ENCODE results near the gene TOPAZ1. TPM values are rescaled to one million over a fixed set of nuclear protein-coding genes. Genes with fewer than 3 reads are reported as not detected.

Gene TOPAZ1
- total RNA-seq, 1 experiment from 2014 or later, result not detected

DNA sequence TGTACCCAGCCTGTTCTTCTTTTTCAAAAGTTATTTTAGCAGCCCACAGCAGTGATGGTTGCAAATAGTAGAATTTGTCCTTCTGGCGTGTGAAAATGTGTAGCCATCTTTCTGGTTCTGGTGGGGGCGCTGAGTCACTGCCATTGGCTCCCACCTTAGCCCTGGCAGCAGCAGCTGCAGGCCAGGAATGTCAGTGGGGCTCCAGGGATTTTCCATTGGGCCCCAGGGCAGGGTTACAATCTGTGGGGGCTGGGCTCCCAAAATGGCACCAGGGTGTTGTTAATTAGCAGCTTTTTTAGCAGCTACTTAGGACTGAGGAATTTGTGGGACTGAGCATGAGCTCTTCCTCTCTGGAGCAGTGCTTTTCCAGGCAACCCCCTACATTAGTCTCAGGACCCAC, 38.9 kb downstream of the TOPAZ1 start:
- no peaks in the 10 kb centered on the region for H3K4me1 ChIP-seq (ENCODE audit: insufficient read depth, low read length)
- no CpG with 5 or more reads among the region's 2 CpGs for WGBS (ENCODE audit: extremely low coverage, insufficient read length, low lambda C conversion rate)
- no peak overlapping the region for H2AFZ ChIP-seq (ENCODE audit: low read length)
- no peak overlapping the region for H4K5ac ChIP-seq (ENCODE audit: insufficient read length, low read depth, low read length)
- no peak overlapping the region for H2BK20ac ChIP-seq (ENCODE audit: low read depth, low read length, poor library complexity, severe bottlenecking)
- Mint-ChIP-seq H3K27ac (no peak overlapping the region), H3K4me3 (no peak overlapping the region), H3K27me3 (ENCODE audit: low read depth) (no peaks in the 10 kb centered on the region), H3K36me3 (ENCODE audit: insufficient read depth in 1 of 3, low read depth in 3 of 3) (no peaks in the 10 kb centered on the region), H3K4me1 (0 out of 4 replicates have a peak, but pooled peaks cover 0 to 3% of the 10 kb centered on the region in 2 experiments), H3K9me3 (no peaks in the 10 kb centered on the region)
- H2BK15ac ChIP-seq (ENCODE audit: low read depth, low read length), result no peak overlapping the region
- no peak overlapping the region for H3K14ac ChIP-seq (ENCODE audit: insufficient read depth, low read length)
- H3K23me2 ChIP-seq (ENCODE audit: insufficient read length, low read depth, low read length, poor library complexity, severe bottlenecking), result no peaks in the 10 kb centered on the region
- no peaks in the 10 kb centered on the region for H3K9me3 ChIP-seq (ENCODE audit: control insufficient read depth, low read depth, low read length)
- H3K9ac ChIP-seq (ENCODE audit: extremely low read depth, insufficient read length, low read length), result no peak overlapping the region
- H3K4ac ChIP-seq (ENCODE audit: low read depth, low read length), result no peak overlapping the region
- TF ChIP-seq, protein P1, sequence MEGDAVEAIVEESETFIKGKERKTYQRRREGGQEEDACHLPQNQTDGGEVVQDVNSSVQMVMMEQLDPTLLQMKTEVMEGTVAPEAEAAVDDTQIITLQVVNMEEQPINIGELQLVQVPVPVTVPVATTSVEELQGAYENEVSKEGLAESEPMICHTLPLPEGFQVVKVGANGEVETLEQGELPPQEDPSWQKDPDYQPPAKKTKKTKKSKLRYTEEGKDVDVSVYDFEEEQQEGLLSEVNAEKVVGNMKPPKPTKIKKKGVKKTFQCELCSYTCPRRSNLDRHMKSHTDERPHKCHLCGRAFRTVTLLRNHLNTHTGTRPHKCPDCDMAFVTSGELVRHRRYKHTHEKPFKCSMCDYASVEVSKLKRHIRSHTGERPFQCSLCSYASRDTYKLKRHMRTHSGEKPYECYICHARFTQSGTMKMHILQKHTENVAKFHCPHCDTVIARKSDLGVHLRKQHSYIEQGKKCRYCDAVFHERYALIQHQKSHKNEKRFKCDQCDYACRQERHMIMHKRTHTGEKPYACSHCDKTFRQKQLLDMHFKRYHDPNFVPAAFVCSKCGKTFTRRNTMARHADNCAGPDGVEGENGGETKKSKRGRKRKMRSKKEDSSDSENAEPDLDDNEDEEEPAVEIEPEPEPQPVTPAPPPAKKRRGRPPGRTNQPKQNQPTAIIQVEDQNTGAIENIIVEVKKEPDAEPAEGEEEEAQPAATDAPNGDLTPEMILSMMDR (conservative IDR thresholded peaks at IDR 0.05), result no peak
- H3T11ph ChIP-seq (ENCODE audit: low read length), result no peak overlapping the region
- H4K20me1 ChIP-seq (ENCODE audit: control insufficient read depth, insufficient read depth, insufficient read length), result no peaks in the 10 kb centered on the region
- H2BK120ac ChIP-seq (ENCODE audit: low read depth, low read length, poor library complexity, severe bottlenecking), result no peak overlapping the region
- no peak overlapping the region for H4K91ac ChIP-seq (ENCODE audit: insufficient read length, low read depth, low read length)
- peak; percentile 39 for DNase-seq
- H3K79me1 ChIP-seq (ENCODE audit: insufficient read depth, low read depth, low read length, poor library complexity, severe bottlenecking), result no peaks in the 10 kb centered on the region
- no peak overlapping the region for H3K23ac ChIP-seq (ENCODE audit: insufficient read length, low read depth, low read length)
- H2BK12ac ChIP-seq (ENCODE audit: insufficient read length, low read depth, low read length), result no peak overlapping the region
- H2BK5ac ChIP-seq (ENCODE audit: insufficient read length, low read length), result no peak overlapping the region
- no peaks in the 10 kb centered on the region for H3K27me3 ChIP-seq (ENCODE audit: insufficient read depth, low read length)
- H2AK5ac ChIP-seq (ENCODE audit: insufficient read length, low read length), result no peak overlapping the region
- H3K18ac ChIP-seq (ENCODE audit: insufficient read length, low read depth, low read length), result no peak overlapping the region
- H3K56ac ChIP-seq (ENCODE audit: insufficient read length, low read depth, low read length), result no peak overlapping the region
- no peaks in the 10 kb centered on the region for H3K79me2 ChIP-seq (ENCODE audit: insufficient read depth, low read length)
- no peak overlapping the region for H4K8ac ChIP-seq (replicated peaks; ENCODE audit: insufficient read length, low read depth, low read length)
- H3K4me2 ChIP-seq (ENCODE audit: insufficient read depth, insufficient read length, low read length), result no peak overlapping the region
- no peak overlapping the region for H3K27ac ChIP-seq (ENCODE audit: insufficient read length, low read depth, low read length)
